Measurements from ENCODE around the gene CAP2.
"Not testable (repeated sequence)": the region's sequence is repeated elsewhere in the genome, so short reads cannot be mapped to it uniquely, and the experiment has no call there.

Gene CAP2

GRCh38 chr6:17405944-17406245, 12.5 kb downstream of the CAP2 start:
- H3K4me3 ChIP-seq (ENCODE audit: low read depth, low read length): no peak overlapping the region
- no peaks in the 10 kb centered on the region for H3K36me3 ChIP-seq (replicated peaks)
- no peaks in the 10 kb centered on the region for H3K27me3 ChIP-seq (replicated peaks)
- no peak for TF ChIP-seq CTCF (IDR thresholded peaks at IDR 0.05; ENCODE audit: low read depth, low read length, missing control alignments)
- in situ Hi-C loops (cut with HindIII; ENCODE audit: low pct_ligation_motif_present, low sequenced_read_pairs): no loop called here
- no peak overlapping the region for H3K27ac ChIP-seq
- DNase-seq: no peak

- H3K4me3 ChIP-seq (ENCODE audit: low read depth, low read length): no peak overlapping the region
- no peak for TF ChIP-seq CTCF (IDR thresholded peaks at IDR 0.05; ENCODE audit: low read depth, low read length, missing control alignments)
- H3K27me3 ChIP-seq (replicated peaks): no peaks in the 10 kb centered on the region
- no peaks in the 10 kb centered on the region for H3K36me3 ChIP-seq (replicated peaks)
- DNase-seq: no peak
- in situ Hi-C loops (cut with HindIII; ENCODE audit: low pct_ligation_motif_present, low sequenced_read_pairs): no loop called here
- no peak overlapping the region for H3K27ac ChIP-seq
Measured at GRCh38 chr6:17408081-17408480, 14.7 kb downstream of the CAP2 start.

GRCh38 chr6:17410281-17410680, 16.9 kb downstream of the CAP2 start:
- Histone ChIP-seq H3K36me3 (replicated peaks) (no peaks in the 10 kb centered on the region), H3K27me3 (replicated peaks) (no peaks in the 10 kb centered on the region), H3K4me3 (ENCODE audit: low read depth, low read length) (no peak overlapping the region), H3K27ac (no peak overlapping the region)
- no peak for TF ChIP-seq CTCF (IDR thresholded peaks at IDR 0.05; ENCODE audit: low read depth, low read length, missing control alignments)
- in situ Hi-C loops (cut with HindIII; ENCODE audit: low pct_ligation_motif_present, low sequenced_read_pairs): no loop called here
- no peak for DNase-seq

- TF ChIP-seq CTCF (IDR thresholded peaks at IDR 0.05; ENCODE audit: low read depth, low read length, missing control alignments): no peak
- H3K4me3 ChIP-seq (ENCODE audit: low read depth, low read length): no peak overlapping the region
- in situ Hi-C loops (cut with HindIII; ENCODE audit: low pct_ligation_motif_present, low sequenced_read_pairs): no loop called here
- DNase-seq: peak; percentile 57
- peak overlapping the region; percentile 74 for H3K27ac ChIP-seq
- no peaks in the 10 kb centered on the region for H3K36me3 ChIP-seq (replicated peaks)
- H3K27me3 ChIP-seq (replicated peaks): no peaks in the 10 kb centered on the region
Measured at GRCh38 chr6:17413313-17413750, 19.9 kb downstream of the CAP2 start.

- H3K27me3 ChIP-seq (replicated peaks); in situ Hi-C loops (cut with HindIII; ENCODE audit: low pct_ligation_motif_present, low sequenced_read_pairs); H3K4me3 ChIP-seq (ENCODE audit: low read depth, low read length); H3K36me3 ChIP-seq (replicated peaks); DNase-seq; H3K27ac ChIP-seq: not testable (repeated sequence)
Measured at GRCh38 chr6:17414395-17414794, 21.0 kb downstream of the CAP2 start.

GRCh38 chr6:17415321-17415720, 21.9 kb downstream of the CAP2 start:
- no peak for TF ChIP-seq CTCF (IDR thresholded peaks at IDR 0.05; ENCODE audit: low read depth, low read length, missing control alignments)
- in situ Hi-C loops (cut with HindIII; ENCODE audit: low pct_ligation_motif_present, low sequenced_read_pairs): no loop called here
- Histone ChIP-seq H3K27me3 (replicated peaks) (no peaks in the 10 kb centered on the region), H3K27ac (no peak overlapping the region), H3K4me3 (ENCODE audit: low read depth, low read length) (no peak overlapping the region), H3K36me3 (replicated peaks) (no peaks in the 10 kb centered on the region)
- no peak for DNase-seq

Measured in brain microvascular endothelial cell (primary cell).